Right atrium auricular region (tissue), 2 donors: ENCODE data around the gene FXYD6. TPM values are rescaled to one million over a fixed set of nuclear protein-coding genes. Genes with fewer than 3 reads are reported as not detected.

Source experiments
- DNase-seq: peaks from one replicate; pipeline ENCODE4 v3.0.0-alpha.2; 2019; ENCODE audit warnings: low spot score
- H3K27ac ChIP-seq, 2 donors: fragments of 200-600 bp; sonication (generic); 1 replicate in 1 of 2; 2 replicates in 1 of 2; pipeline ENCODE4 v1.5.1; 2016 to 2019
- H3K27me3 ChIP-seq, 2 donors: fragments of 200-600 bp; sonication (generic); one replicate each; pipeline versions ENCODE4 v1.5.1 to v1.6.0; 2017 to 2019
- H3K36me3 ChIP-seq: fragments of 200-600 bp; sonication (generic); one replicate; pipeline ENCODE4 v1.5.1; 2016
- H3K4me1 ChIP-seq, 2 donors: fragments of 200-600 bp; sonication (generic); one replicate each; pipeline versions ENCODE4 v1.5.1 to v1.6.0; 2017 to 2019
- H3K4me3 ChIP-seq, 2 donors: fragments of 200-600 bp; sonication (generic); 1 replicate in 1 of 2; 2 replicates in 1 of 2; pipeline ENCODE4 v1.5.1; 2017 to 2019; ENCODE audit warnings: mild to moderate bottlenecking in 1 of 2, moderate library complexity in 1 of 2
- H3K9me3 ChIP-seq, 2 donors: fragments of 200-600 bp; sonication (generic); one replicate each; pipeline ENCODE4 v1.5.1; 2019
- CTCF ChIP-seq, 2 donors: fragments of 200-600 bp; sonication (generic); IDR thresholded peaks; one replicate each; pipeline ENCODE4 v1.5.1; 2019; ENCODE audit warnings: antibody characterized with exemption in 2 of 2
- total RNA-seq, 2 donors: library from RNA; depleted of rRNA; stranded (reverse); fragments of >200 nt; gene quantifications; one replicate each; pipeline ENCODE4 v1.1.0, GENCODE V29; 2016

FXYD6 gene
- total RNA-seq, 2 donors from 2014 or later: 28.6 to 42.6 TPM

DNA sequence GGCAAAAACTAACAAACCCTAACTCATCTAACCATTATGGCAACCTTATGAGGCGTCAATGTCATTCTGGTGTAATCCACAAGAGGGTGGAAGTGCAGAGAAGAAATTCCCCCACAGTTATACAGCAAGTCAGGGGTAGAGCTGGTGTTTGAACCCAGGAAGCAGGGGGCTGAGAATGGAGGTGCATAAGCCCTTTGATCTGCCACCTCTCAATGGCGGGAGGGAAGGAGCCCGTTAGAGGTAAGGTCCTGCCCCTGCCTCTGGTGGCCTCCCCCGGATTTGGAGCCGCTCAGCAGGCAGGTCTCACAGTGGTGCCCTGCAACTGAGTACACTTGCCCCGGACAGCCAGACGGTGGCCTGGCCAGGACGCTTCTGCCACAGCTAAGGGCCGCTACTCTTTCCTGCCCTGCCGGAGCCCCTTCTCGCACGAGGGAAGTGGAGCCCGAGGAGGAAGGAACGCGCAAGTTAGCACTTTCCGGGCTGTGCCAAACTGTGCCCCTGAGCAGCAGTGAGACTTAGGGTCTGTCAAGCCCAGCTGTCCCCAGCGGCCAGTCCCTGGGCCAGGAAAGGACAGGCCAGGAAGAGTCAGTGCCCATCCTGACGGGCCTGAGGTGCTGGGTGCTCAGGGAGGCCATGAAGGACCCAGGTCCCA lies 53.0 kb downstream of the FXYD6 start:
- H3K4me1 ChIP-seq: peaks cover 0 to 40% of the 10 kb centered on the region in 2 donors
- peak in 1 of 2 donors; percentile 46 for TF ChIP-seq CTCF (IDR thresholded peaks at IDR 0.05)
- H3K36me3 ChIP-seq: no peaks in the 10 kb centered on the region
- no peaks in the 10 kb centered on the region for H3K27me3 ChIP-seq
- H3K4me3 ChIP-seq: no peak overlapping the region
- H3K27ac ChIP-seq: peak overlapping the region; percentile 73 to 78
- no peak for DNase-seq
- no peaks in the 10 kb centered on the region for H3K9me3 ChIP-seq

- no peak overlapping the region for H3K27ac ChIP-seq
- no peak overlapping the region for H3K4me3 ChIP-seq
- DNase-seq: no peak
- H3K4me1 ChIP-seq: peaks cover 0 to 45% of the 10 kb centered on the region in 2 donors
- H3K36me3 ChIP-seq: no peaks in the 10 kb centered on the region
- no peaks in the 10 kb centered on the region for H3K9me3 ChIP-seq
- TF ChIP-seq CTCF (IDR thresholded peaks at IDR 0.05): peak in 1 of 2 donors; percentile 68
- no peaks in the 10 kb centered on the region for H3K27me3 ChIP-seq
These were observed 54.1 kb downstream of the FXYD6 start for GRCh38 chr11:117822074-117823033.

- no peak for DNase-seq
- H3K4me3 ChIP-seq: no peak overlapping the region
- H3K36me3 ChIP-seq: no peaks in the 10 kb centered on the region
- peaks cover 0 to 52% of the 10 kb centered on the region in 2 donors for H3K4me1 ChIP-seq
- no peaks in the 10 kb centered on the region for H3K27me3 ChIP-seq
- no peak overlapping the region for H3K27ac ChIP-seq
- TF ChIP-seq CTCF (IDR thresholded peaks at IDR 0.05): no peak
- H3K9me3 ChIP-seq: no peaks in the 10 kb centered on the region
These were observed 55.0 kb downstream of the FXYD6 start for GRCh38 chr11:117821431-117821830.

- H3K9me3 ChIP-seq: no peaks in the 10 kb centered on the region
- H3K4me1 ChIP-seq: peaks cover 0 to 58% of the 10 kb centered on the region in 2 donors
- H3K36me3 ChIP-seq: no peaks in the 10 kb centered on the region
- no peak for DNase-seq
- no peak overlapping the region for H3K4me3 ChIP-seq
- no peak for TF ChIP-seq CTCF (IDR thresholded peaks at IDR 0.05)
- H3K27me3 ChIP-seq: no peaks in the 10 kb centered on the region
- no peak overlapping the region for H3K27ac ChIP-seq
These were observed 55.9 kb downstream of the FXYD6 start for GRCh38 chr11:117820516-117820915.

DNA sequence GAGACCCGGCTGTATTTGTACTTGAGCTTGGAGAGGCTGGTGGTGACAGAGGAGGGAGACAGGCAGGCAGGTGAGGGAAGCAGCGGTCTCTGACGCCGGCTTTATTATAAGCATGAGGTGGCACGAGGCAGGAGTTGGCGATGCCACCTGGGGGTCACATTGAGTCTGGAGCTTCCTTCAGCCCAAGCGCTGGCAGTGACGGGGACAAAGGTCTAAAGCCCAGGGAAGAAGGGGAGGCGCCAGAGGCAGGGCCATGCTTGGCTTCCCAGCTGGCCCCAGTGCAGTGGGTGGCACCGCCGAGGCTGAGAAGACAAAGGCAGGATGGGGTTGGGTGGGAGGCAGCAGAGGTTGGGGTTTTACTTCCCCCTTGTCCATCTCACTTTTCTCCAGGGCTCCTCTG lies 56.4 kb downstream of the FXYD6 start:
- H3K4me1 ChIP-seq: peaks cover 0 to 58% of the 10 kb centered on the region in 2 donors
- TF ChIP-seq CTCF (IDR thresholded peaks at IDR 0.05): no peak
- H3K36me3 ChIP-seq: no peaks in the 10 kb centered on the region
- H3K4me3 ChIP-seq: no peak overlapping the region
- H3K9me3 ChIP-seq: no peaks in the 10 kb centered on the region
- H3K27ac ChIP-seq: no peak overlapping the region
- no peaks in the 10 kb centered on the region for H3K27me3 ChIP-seq
- no peak for DNase-seq
